Panc1 (cell line): Measurements from ENCODE around the gene ANHX.

Source experiments
- CTCF ChIP-seq: fragments of 450-650 bp; IDR thresholded peaks from 2 replicates; pipeline ENCODE4 v1.5.1; 2017; ENCODE audit warnings: mild to moderate bottlenecking
- POLR2AphosphoS5 ChIP-seq: IDR thresholded peaks from 2 replicates; pipeline ENCODE4 v1.6.1; 2012; ENCODE audit warnings: mild to moderate bottlenecking, low read depth, low read length, moderate library complexity
- REST ChIP-seq, 2 experiments: IDR thresholded peaks; 2 replicates each; pipeline ENCODE4 v1.6.1; 2011 to 2012; ENCODE audit warnings: low read depth in 2 of 2, control low read depth in 1 of 2, low read length in 1 of 2, mild to moderate bottlenecking in 1 of 2, moderate library complexity in 1 of 2; ENCODE audit not compliant: insufficient read depth in 1 of 2
- SIN3A ChIP-seq: IDR thresholded peaks from 2 replicates; pipeline ENCODE4 v1.6.1; 2012; ENCODE audit warnings: low read depth, mild to moderate bottlenecking, low read length, moderate library complexity, borderline replicate concordance; ENCODE audit not compliant: insufficient read depth
- TCF7L2 ChIP-seq: IDR thresholded peaks from 2 replicates; pipeline ENCODE4 v1.6.1; 2011; ENCODE audit warnings: mild to moderate bottlenecking, low read depth, low read length, inconsistent platforms

DNA sequence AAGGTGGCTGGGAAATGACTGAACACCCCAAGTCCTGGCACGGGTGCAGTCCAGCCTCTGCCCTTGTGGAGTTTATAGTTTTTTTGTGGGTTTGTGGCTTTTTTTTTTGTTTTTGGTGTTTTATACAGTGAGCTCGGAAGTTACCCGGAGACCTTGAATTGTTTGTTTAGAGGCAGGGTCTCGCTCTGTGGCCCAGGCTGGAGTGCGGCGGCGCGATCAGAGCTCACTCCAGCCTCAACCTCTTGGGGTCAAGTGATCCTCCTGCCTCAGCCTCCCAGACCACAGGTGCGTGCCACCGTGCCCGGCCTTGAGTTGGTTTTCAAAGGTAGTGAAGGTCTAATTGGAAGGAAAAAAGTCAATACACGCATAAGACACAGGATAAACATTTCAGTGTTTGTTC lies 879 bp upstream of the ANHX start:
- TF ChIP-seq CTCF (no peak), REST (IDR thresholded peaks at IDR 0.05; ENCODE audit: insufficient read depth in 1 of 2, low read depth in 2 of 2, low read length in 1 of 2) (no peak), SIN3A (no peak), POLR2AphosphoS5 (no peak), TCF7L2 (no peak)
